ENCODE results near the gene OBSCN.

GRCh38 chr1:228358764-228359612 lies 151.1 kb downstream of the OBSCN start:
- TF ChIP-seq CTCF (conservative IDR thresholded peaks at IDR 0.05; ENCODE audit: low read length) (no peak), EZH2phosphoT487 (IDR thresholded peaks at IDR 0.05; ENCODE audit: borderline replicate concordance) (no peak)
